ENCODE results near the gene KCNIP1. TPM values are rescaled to one million over a fixed set of nuclear protein-coding genes. Genes with fewer than 3 reads are reported as not detected.

KCNIP1 gene
- total and polyA plus RNA-seq, 4 donors = 31.2 to 165 (median 111) TPM

DNA sequence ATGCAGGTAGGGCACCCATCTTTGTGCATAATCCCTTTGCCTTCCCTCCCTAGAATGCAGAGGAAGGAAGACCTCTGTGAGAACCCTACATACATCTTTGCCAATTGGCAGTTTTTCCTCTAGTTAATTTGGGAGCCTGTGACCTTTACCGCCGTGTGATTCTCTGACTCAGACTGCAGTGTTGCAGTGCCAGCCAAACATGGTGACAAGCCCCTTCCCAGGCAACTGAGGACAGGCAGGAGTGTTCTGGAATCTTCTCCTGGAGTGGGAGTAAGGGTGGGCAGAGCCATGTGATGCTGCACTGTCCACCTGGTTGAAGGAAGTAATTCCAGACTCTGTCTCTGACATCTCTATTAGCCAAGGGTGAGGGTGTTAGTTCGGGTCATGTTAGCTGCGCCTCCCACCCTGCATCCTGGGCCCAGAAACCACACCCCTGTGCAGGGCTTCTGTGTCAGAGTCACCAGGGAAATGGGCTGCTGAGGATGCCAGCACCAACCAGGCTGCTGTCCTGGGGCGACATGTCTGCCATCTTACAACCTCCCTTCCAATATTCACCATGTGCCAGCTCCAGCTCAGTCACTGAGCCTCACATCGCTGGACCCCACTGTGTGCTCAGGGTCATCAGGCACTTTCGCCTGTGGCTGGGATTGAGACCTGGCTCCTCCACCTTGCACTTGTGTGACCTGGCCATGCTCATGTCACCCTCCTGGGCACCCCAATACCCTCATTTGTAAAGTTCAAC is 21.8 kb downstream of the KCNIP1 start:
- 80% methylated on average over 7 of the region's 7 CpGs for WGBS (ENCODE audit: insufficient coverage)
- no peak overlapping the region for H3K4me3 ChIP-seq (ENCODE audit: low read depth, low read length)
- no peaks in the 10 kb centered on the region for H3K27me3 ChIP-seq (ENCODE audit: control insufficient read depth, insufficient read depth, low read length)
- H3K4me1 ChIP-seq (ENCODE audit: control insufficient read depth, insufficient read depth, low read length) = peaks cover 39% of the 10 kb centered on the region
- H3K9me3 ChIP-seq (ENCODE audit: control insufficient read depth, insufficient read depth, low read length) = no peaks in the 10 kb centered on the region
- peaks cover 3% of the 10 kb centered on the region for H3K36me3 ChIP-seq (ENCODE audit: control insufficient read depth, insufficient read depth, low read length)
- DNase-seq (ENCODE audit: low read depth in 4 of 6, low spot score in 6 of 6) = no peak
- H3K27ac ChIP-seq (ENCODE audit: low read depth, low read length) = no peak overlapping the region

DNA sequence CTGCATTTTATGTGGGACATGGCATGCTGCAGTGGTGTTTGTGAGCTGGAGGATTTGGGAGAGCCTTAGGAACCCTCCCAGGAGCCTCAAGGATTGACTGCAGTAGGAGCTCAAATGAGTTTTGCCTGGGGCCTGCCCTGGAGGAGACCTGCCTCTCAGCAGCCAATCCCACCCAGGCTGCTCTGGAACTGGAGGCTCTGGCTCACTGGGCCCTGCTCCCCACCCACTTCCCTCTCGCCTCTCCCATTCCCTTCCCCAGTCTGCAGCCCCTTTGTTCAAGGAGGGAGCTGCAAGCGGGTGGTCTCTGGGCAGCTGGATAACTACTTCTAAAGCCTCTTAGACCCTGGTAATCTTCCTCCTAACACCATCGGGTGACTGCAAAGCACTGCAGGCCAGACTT is 24.2 kb downstream of the KCNIP1 start:
- Histone ChIP-seq H3K9me3 (ENCODE audit: control insufficient read depth, insufficient read depth, low read length) (no peaks in the 10 kb centered on the region), H3K36me3 (ENCODE audit: control insufficient read depth, insufficient read depth, low read length) (peaks cover 3% of the 10 kb centered on the region), H3K27me3 (ENCODE audit: control insufficient read depth, insufficient read depth, low read length) (no peaks in the 10 kb centered on the region), H3K4me3 (ENCODE audit: low read depth, low read length) (no peak overlapping the region), H3K27ac (ENCODE audit: low read depth, low read length) (no peak overlapping the region), H3K4me1 (ENCODE audit: control insufficient read depth, insufficient read depth, low read length) (peaks cover 25% of the 10 kb centered on the region)
- 71% methylated on average over 2 of the region's 3 CpGs for WGBS (ENCODE audit: insufficient coverage)
- DNase-seq (ENCODE audit: low read depth in 4 of 6, low spot score in 6 of 6) = no peak

DNA sequence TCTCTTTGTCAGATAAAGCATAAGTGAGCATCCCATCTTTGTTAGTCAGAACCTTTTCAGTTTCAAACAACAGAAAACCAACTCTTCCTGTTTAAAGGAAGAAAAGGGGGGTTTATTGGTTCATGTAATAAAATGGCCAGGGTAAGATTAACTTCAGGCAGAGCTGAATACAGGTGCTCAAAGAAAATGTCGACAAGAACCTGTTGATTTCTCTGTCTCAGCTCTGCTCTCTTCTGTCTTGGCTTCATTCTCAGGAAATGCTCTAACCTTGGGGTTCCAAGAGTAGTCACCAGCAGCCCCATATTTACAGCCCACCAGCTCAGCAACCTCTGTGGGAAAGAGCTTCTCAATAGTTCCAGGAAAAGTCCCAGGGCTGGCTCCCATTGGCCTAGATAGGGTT is 25.2 kb downstream of the KCNIP1 start:
- Histone ChIP-seq H3K4me1 (ENCODE audit: control insufficient read depth, insufficient read depth, low read length) (peaks cover 24% of the 10 kb centered on the region), H3K27me3 (ENCODE audit: control insufficient read depth, insufficient read depth, low read length) (no peaks in the 10 kb centered on the region), H3K27ac (ENCODE audit: low read depth, low read length) (no peak overlapping the region), H3K36me3 (ENCODE audit: control insufficient read depth, insufficient read depth, low read length) (peaks cover 3% of the 10 kb centered on the region), H3K9me3 (ENCODE audit: control insufficient read depth, insufficient read depth, low read length) (no peaks in the 10 kb centered on the region), H3K4me3 (ENCODE audit: low read depth, low read length) (no peak overlapping the region)
- WGBS (ENCODE audit: insufficient coverage) = 92% methylated on average over 1 of the region's 1 CpG
- DNase-seq (ENCODE audit: low read depth in 4 of 6, low spot score in 6 of 6) = no peak

DNA sequence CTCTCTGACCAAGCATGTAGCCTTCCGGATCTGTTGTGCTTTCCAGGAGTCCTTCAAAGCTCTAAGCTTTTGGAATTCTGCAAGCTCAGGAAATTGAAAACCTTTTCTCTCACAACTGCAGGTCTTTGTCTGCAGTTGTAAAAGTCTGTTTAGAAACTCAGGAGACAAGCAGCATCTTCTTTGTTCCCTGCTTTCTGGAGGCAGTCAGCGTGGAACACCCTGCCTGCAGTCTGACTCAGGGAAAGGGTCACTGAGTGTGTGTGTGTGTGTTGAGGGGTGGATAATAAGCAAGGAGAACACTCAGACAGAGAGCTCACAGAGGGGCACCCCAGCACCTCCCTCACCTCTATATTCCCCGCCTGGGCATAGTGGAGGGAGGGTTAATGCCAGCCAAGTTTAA is 29.1 kb downstream of the KCNIP1 start:
- peak in 1 of 6 donors; percentile 56 for DNase-seq (ENCODE audit: low read depth in 4 of 6, low spot score in 6 of 6)
- peaks cover 39% of the 10 kb centered on the region for H3K4me1 ChIP-seq (ENCODE audit: control insufficient read depth, insufficient read depth, low read length)

DNA sequence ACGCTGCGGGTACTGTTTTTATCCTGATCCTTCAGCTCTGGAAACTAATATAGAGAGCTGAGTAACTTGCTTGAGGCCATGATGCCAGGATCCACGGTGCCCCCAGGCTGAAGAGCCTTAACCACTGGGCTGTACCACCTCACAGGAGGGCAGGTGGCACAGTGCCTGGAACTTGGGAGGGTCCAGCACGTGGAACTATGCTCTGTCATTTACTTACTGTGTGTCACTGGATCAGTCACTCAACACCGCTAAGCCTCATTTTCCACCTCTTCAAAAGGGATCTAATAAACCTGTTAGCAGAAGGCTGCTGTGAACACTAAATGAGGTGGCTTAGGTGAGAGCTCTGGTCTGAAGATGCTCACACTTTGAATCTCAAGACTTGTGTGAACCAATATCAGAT is 29.6 kb downstream of the KCNIP1 start:
- no peak for DNase-seq (ENCODE audit: low read depth in 4 of 6, low spot score in 6 of 6)
- 37% methylated on average over 3 of the region's 5 CpGs for WGBS (ENCODE audit: insufficient coverage)
- Histone ChIP-seq H3K36me3 (ENCODE audit: control insufficient read depth, insufficient read depth, low read length) (no peaks in the 10 kb centered on the region), H3K9me3 (ENCODE audit: control insufficient read depth, insufficient read depth, low read length) (no peaks in the 10 kb centered on the region), H3K4me1 (ENCODE audit: control insufficient read depth, insufficient read depth, low read length) (peaks cover 36% of the 10 kb centered on the region), H3K27ac (ENCODE audit: low read depth, low read length) (no peak overlapping the region), H3K27me3 (ENCODE audit: control insufficient read depth, insufficient read depth, low read length) (no peaks in the 10 kb centered on the region), H3K4me3 (ENCODE audit: low read depth, low read length) (no peak overlapping the region)

More for the DNA sequence above, 29.1 kb downstream of the KCNIP1 start:
- Histone ChIP-seq H3K4me3 (ENCODE audit: low read depth, low read length) (no peak overlapping the region), H3K9me3 (ENCODE audit: control insufficient read depth, insufficient read depth, low read length) (no peaks in the 10 kb centered on the region), H3K36me3 (ENCODE audit: control insufficient read depth, insufficient read depth, low read length) (no peaks in the 10 kb centered on the region), H3K27ac (ENCODE audit: low read depth, low read length) (no peak overlapping the region), H3K27me3 (ENCODE audit: control insufficient read depth, insufficient read depth, low read length) (no peaks in the 10 kb centered on the region)
- WGBS (ENCODE audit: insufficient coverage) = 67% methylated on average over 1 of the region's 3 CpGs

- H3K36me3 ChIP-seq (ENCODE audit: control insufficient read depth, insufficient read depth, low read length) = no peaks in the 10 kb centered on the region
- peaks cover 37% of the 10 kb centered on the region for H3K4me1 ChIP-seq (ENCODE audit: control insufficient read depth, insufficient read depth, low read length)
- H3K9me3 ChIP-seq (ENCODE audit: control insufficient read depth, insufficient read depth, low read length) = no peaks in the 10 kb centered on the region
- H3K27ac ChIP-seq (ENCODE audit: low read depth, low read length) = no peak overlapping the region
- H3K27me3 ChIP-seq (ENCODE audit: control insufficient read depth, insufficient read depth, low read length) = no peaks in the 10 kb centered on the region
- H3K4me3 ChIP-seq (ENCODE audit: low read depth, low read length) = no peak overlapping the region
- DNase-seq (ENCODE audit: low read depth in 4 of 6, low spot score in 6 of 6) = no peak
- WGBS (ENCODE audit: insufficient coverage) = 66% methylated on average over 2 of the region's 2 CpGs
These were observed 30.4 kb downstream of the KCNIP1 start for GRCh38 chr5:170534177-170534576.

GRCh38 chr5:170534941-170535340 is 31.1 kb downstream of the KCNIP1 start:
- WGBS (ENCODE audit: insufficient coverage) = 69% methylated on average over 4 of the region's 7 CpGs
- H3K4me3 ChIP-seq (ENCODE audit: low read depth, low read length) = no peak overlapping the region
- no peaks in the 10 kb centered on the region for H3K9me3 ChIP-seq (ENCODE audit: control insufficient read depth, insufficient read depth, low read length)
- H3K36me3 ChIP-seq (ENCODE audit: control insufficient read depth, insufficient read depth, low read length) = no peaks in the 10 kb centered on the region
- H3K4me1 ChIP-seq (ENCODE audit: control insufficient read depth, insufficient read depth, low read length) = peaks cover 40% of the 10 kb centered on the region
- H3K27ac ChIP-seq (ENCODE audit: low read depth, low read length) = no peak overlapping the region
- DNase-seq (ENCODE audit: low read depth in 4 of 6, low spot score in 6 of 6) = no peak
- H3K27me3 ChIP-seq (ENCODE audit: control insufficient read depth, insufficient read depth, low read length) = no peaks in the 10 kb centered on the region

GRCh38 chr5:170536525-170536924 is 32.7 kb downstream of the KCNIP1 start:
- Histone ChIP-seq H3K27me3 (ENCODE audit: control insufficient read depth, insufficient read depth, low read length) (no peaks in the 10 kb centered on the region), H3K27ac (ENCODE audit: low read depth, low read length) (no peak overlapping the region), H3K4me1 (ENCODE audit: control insufficient read depth, insufficient read depth, low read length) (peaks cover 40% of the 10 kb centered on the region), H3K9me3 (ENCODE audit: control insufficient read depth, insufficient read depth, low read length) (no peaks in the 10 kb centered on the region), H3K36me3 (ENCODE audit: control insufficient read depth, insufficient read depth, low read length) (no peaks in the 10 kb centered on the region), H3K4me3 (ENCODE audit: low read depth, low read length) (no peak overlapping the region)
- peak in 1 of 6 donors; percentile 72 for DNase-seq (ENCODE audit: low read depth in 4 of 6, low spot score in 6 of 6)
- 83% methylated on average over 1 of the region's 4 CpGs for WGBS (ENCODE audit: insufficient coverage)

DNA sequence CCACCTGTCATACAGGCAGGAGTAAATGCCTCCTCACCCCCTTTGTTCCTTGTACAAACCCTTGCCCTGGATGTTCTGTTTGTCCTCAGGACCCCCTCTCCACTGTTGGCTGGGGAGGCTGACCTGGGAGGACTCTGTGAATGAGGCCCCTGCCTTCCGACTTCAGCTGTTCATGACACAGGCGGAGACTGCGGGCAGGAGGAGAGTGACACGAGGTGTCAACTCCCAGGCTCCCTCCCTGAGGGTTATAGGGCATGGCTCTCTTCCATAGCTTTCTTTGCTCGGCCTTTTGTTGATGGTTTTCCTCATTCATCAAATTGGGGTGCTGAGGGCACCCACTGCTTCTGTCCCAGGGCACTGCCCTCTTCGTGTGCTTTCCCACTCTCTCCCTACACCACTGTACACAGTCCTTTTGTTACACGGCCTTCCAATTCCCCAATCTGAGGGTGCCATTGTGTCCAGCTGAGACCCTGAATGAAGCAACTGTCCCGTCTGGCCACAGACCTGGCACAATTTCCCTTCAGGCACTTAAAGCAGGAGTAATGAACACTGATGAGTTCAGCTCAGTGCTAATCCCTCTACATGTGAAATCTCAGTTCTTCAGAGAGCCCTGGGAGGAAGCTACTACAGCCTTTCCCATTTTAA is 33.8 kb downstream of the KCNIP1 start:
- Histone ChIP-seq H3K27ac (ENCODE audit: low read depth, low read length) (peak overlapping the region; percentile 30), H3K4me3 (ENCODE audit: low read depth, low read length) (no peak overlapping the region), H3K36me3 (ENCODE audit: control insufficient read depth, insufficient read depth, low read length) (no peaks in the 10 kb centered on the region), H3K9me3 (ENCODE audit: control insufficient read depth, insufficient read depth, low read length) (no peaks in the 10 kb centered on the region), H3K4me1 (ENCODE audit: control insufficient read depth, insufficient read depth, low read length) (peaks cover 40% of the 10 kb centered on the region), H3K27me3 (ENCODE audit: control insufficient read depth, insufficient read depth, low read length) (no peaks in the 10 kb centered on the region)
- DNase-seq (ENCODE audit: low read depth in 4 of 6, low spot score in 6 of 6) = no peak
- whole genome bisulfite sequencing (ENCODE audit: insufficient coverage) = 55% methylated on average over 6 of the region's 8 CpGs

DNA sequence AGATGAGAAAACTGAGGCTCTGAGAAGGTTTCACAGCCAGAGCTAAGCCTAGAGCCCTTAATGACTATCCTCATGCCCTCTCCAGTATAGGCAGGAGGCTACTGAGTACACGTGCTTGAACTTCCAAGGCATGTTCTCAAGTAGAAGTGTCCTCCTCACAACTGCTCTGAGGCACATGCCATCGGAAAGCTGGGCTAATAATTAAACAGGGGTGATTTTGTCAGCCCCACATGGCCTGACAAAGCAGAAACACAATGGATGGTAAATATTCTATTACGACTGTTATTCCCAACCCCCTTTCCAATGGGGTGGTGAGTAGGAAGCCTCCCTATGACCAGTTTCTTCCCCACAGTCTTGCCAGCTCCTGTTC is 34.3 kb downstream of the KCNIP1 start:
- Histone ChIP-seq H3K9me3 (ENCODE audit: control insufficient read depth, insufficient read depth, low read length) (no peaks in the 10 kb centered on the region), H3K4me1 (ENCODE audit: control insufficient read depth, insufficient read depth, low read length) (peaks cover 38% of the 10 kb centered on the region), H3K27me3 (ENCODE audit: control insufficient read depth, insufficient read depth, low read length) (no peaks in the 10 kb centered on the region), H3K27ac (ENCODE audit: low read depth, low read length) (no peak overlapping the region), H3K4me3 (ENCODE audit: low read depth, low read length) (no peak overlapping the region), H3K36me3 (ENCODE audit: control insufficient read depth, insufficient read depth, low read length) (no peaks in the 10 kb centered on the region)
- no peak for DNase-seq (ENCODE audit: low read depth in 4 of 6, low spot score in 6 of 6)
- WGBS (ENCODE audit: insufficient coverage) = no CpG with 5 or more reads among the region's 3 CpGs
